Activated naive CD4-positive, alpha-beta T cell treated with anti-CD3 and anti-CD28 coated beads, Interleukin-2, amount 50 U/mL, for 24 hours (primary cell): ENCODE data around the gene TRAPPC4.
"Not testable (repeated sequence)": the region's sequence is repeated elsewhere in the genome, so short reads cannot be mapped to it uniquely, and the experiment has no call there.

Source experiments
- H3K27ac Mint-ChIP-seq: one replicate; pipeline ENCODE4 v1.8.0; 2021; ENCODE audit warnings: mild to moderate bottlenecking, mixed read lengths
- H3K27me3 Mint-ChIP-seq: one replicate; pipeline ENCODE4 v1.8.0; 2021; ENCODE audit warnings: mixed read lengths
- H3K36me3 Mint-ChIP-seq: one replicate; pipeline ENCODE4 v1.8.0; 2021; ENCODE audit warnings: mixed read lengths
- H3K4me1 Mint-ChIP-seq: one replicate; pipeline ENCODE4 v1.8.0; 2021; ENCODE audit warnings: mixed read lengths
- H3K4me3 Mint-ChIP-seq: one replicate; pipeline ENCODE4 v1.8.0; 2021; ENCODE audit warnings: mild to moderate bottlenecking, mixed read lengths
- H3K9me3 Mint-ChIP-seq: one replicate; pipeline ENCODE4 v1.8.0; 2021; ENCODE audit warnings: mixed read lengths

TRAPPC4 gene

DNA sequence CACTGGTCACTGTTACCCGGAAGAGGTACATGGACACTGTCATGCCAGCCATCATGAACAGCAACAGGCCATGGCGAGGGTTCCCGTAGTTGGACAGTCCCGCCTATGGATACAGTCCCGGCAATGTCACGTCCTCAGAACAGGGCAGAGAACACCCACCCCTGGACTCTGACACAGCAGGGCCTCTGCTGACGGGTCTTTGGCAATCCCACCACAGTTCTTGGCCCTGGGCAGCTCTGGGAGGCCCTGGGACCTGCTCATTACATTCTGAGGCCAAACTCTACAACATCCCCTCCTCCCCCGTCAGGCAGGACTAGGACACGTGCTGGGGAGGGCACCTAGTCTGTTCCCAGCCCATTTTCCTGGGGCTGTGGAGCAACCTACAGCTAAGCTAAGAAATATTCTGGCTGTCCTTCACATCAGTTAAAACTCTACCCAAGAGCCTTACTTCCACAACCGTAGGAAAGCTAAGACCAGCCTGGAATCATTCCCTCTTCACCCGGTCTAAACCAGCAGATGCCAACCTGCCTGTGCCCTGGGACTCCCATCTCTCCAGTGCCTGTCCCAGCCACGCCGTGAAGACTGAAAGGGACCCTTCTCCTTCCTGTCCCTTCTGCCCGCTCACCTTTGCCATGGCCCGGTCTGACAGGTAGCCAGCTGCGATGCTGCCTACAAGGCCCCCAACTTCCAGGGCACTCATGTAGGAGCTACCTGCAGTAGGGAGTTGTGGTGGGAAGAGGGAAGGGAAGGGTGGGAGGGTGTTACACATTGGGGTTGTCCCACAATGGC lies 7.6 kb downstream of the TRAPPC4 start:
- Mint-ChIP-seq H3K4me3 (no peak overlapping the region), H3K9me3 (no peaks in the 10 kb centered on the region), H3K27ac (no peak overlapping the region), H3K4me1 (peaks cover 56% of the 10 kb centered on the region), H3K27me3 (no peaks in the 10 kb centered on the region), H3K36me3 (peaks cover 6% of the 10 kb centered on the region)

- H3K4me3 Mint-ChIP-seq, result no peak overlapping the region
- H3K4me1 Mint-ChIP-seq, result peaks cover 53% of the 10 kb centered on the region
- H3K27me3 Mint-ChIP-seq, result no peaks in the 10 kb centered on the region
- H3K9me3 Mint-ChIP-seq, result no peaks in the 10 kb centered on the region
- peak overlapping the region; percentile 53 for H3K27ac Mint-ChIP-seq
- H3K36me3 Mint-ChIP-seq, result peaks cover 4% of the 10 kb centered on the region
Measured at GRCh38 chr11:119026970-119027369, 8.4 kb downstream of the TRAPPC4 start.

GRCh38 chr11:119027561-119028345 lies 9.2 kb downstream of the TRAPPC4 start:
- Mint-ChIP-seq H3K4me1 (peaks cover 48% of the 10 kb centered on the region), H3K9me3 (no peaks in the 10 kb centered on the region), H3K4me3 (no peak overlapping the region), H3K36me3 (peaks cover 2% of the 10 kb centered on the region), H3K27me3 (no peaks in the 10 kb centered on the region), H3K27ac (no peak overlapping the region)

GRCh38 chr11:119028346-119029068 lies 9.9 kb downstream of the TRAPPC4 start:
- H3K4me1 Mint-ChIP-seq, result peaks cover 44% of the 10 kb centered on the region

DNA sequence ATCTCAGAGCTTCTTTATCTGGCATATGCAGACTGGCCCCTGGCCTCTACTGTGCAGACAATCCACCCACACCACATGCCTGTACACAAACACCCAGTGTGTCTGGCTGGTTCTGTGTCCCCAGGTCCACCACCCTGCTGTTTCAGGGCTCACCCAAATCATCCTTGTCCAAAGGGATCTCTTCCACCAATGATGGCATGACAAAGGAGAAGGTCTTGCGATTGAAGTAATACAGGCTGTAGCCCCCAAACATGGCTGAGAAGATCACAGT lies 10.4 kb downstream of the TRAPPC4 start:
- Mint-ChIP-seq H3K27ac (no peak overlapping the region), H3K4me1 (peaks cover 39% of the 10 kb centered on the region), H3K4me3 (no peak overlapping the region), H3K9me3 (no peaks in the 10 kb centered on the region), H3K36me3 (no peaks in the 10 kb centered on the region), H3K27me3 (no peaks in the 10 kb centered on the region)

More at GRCh38 chr11:119028346-119029068, 9.9 kb downstream of the TRAPPC4 start:
- H3K36me3 Mint-ChIP-seq, result peaks cover under 1% of the 10 kb centered on the region
- no peak overlapping the region for H3K4me3 Mint-ChIP-seq
- H3K27me3 Mint-ChIP-seq, result no peaks in the 10 kb centered on the region
- no peaks in the 10 kb centered on the region for H3K9me3 Mint-ChIP-seq
- H3K27ac Mint-ChIP-seq, result no peak overlapping the region

- Mint-ChIP-seq H3K4me3 (peak overlapping the region; percentile 86), H3K9me3 (no peaks in the 10 kb centered on the region), H3K4me1 (peaks cover 34% of the 10 kb centered on the region), H3K27me3 (no peaks in the 10 kb centered on the region), H3K36me3 (no peaks in the 10 kb centered on the region), H3K27ac (peak overlapping the region; percentile 92)
Measured at GRCh38 chr11:119029340-119030028, 10.9 kb downstream of the TRAPPC4 start.

- no peaks in the 10 kb centered on the region for H3K36me3 Mint-ChIP-seq
- no peaks in the 10 kb centered on the region for H3K9me3 Mint-ChIP-seq
- no peaks in the 10 kb centered on the region for H3K27me3 Mint-ChIP-seq
- H3K4me1 Mint-ChIP-seq, result peaks cover 29% of the 10 kb centered on the region
- H3K4me3 Mint-ChIP-seq, result peak overlapping the region; percentile 86
- peak overlapping the region; percentile 92 for H3K27ac Mint-ChIP-seq
Measured at GRCh38 chr11:119030029-119030328, 11.4 kb downstream of the TRAPPC4 start.

GRCh38 chr11:119030329-119031047 lies 11.9 kb downstream of the TRAPPC4 start, which contains the start of gene SLC37A4:
TSS of gene SLC37A4 (minus strand) at chr11:119030877.
- Mint-ChIP-seq H3K36me3 (no peaks in the 10 kb centered on the region), H3K27me3 (no peaks in the 10 kb centered on the region), H3K27ac (peak within 1 kb of the TSS; percentile 92), H3K9me3 (no peaks in the 10 kb centered on the region), H3K4me3 (peak within 1 kb of the TSS; percentile 86), H3K4me1 (peaks cover 24% of the 10 kb centered on the region)

DNA sequence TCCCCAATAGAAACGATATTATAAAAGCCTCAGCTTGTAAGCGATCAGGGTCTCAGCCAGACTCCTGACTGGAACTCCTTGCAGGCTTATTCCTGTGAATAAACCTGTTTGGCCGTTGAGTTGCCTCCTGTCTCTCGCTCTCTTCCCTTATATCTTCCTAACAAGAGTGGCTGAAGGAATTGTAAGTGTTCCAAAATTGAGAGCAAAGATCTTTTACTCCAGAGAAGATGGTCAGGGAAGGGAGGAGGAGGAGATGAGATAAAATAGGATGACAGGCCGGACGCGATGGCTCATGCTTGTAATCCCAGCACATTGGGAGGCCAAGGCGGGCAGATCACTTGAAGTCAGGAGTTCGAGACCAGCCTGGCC lies 13.3 kb downstream of the TRAPPC4 start:
- H3K9me3 Mint-ChIP-seq, result no peaks in the 10 kb centered on the region
- H3K36me3 Mint-ChIP-seq, result no peaks in the 10 kb centered on the region
- H3K4me1 Mint-ChIP-seq, result peaks cover 23% of the 10 kb centered on the region
- no peaks in the 10 kb centered on the region for H3K27me3 Mint-ChIP-seq
- peak overlapping the region; percentile 36 for H3K4me3 Mint-ChIP-seq
- no peak overlapping the region for H3K27ac Mint-ChIP-seq

- not testable (repeated sequence) for H3K9me3 Mint-ChIP-seq, H3K4me3 Mint-ChIP-seq, H3K36me3 Mint-ChIP-seq, H3K27me3 Mint-ChIP-seq, H3K27ac Mint-ChIP-seq
- H3K4me1 Mint-ChIP-seq, result peaks cover 20% of the 10 kb centered on the region
Measured at GRCh38 chr11:119033421-119033820, 14.9 kb downstream of the TRAPPC4 start.

GRCh38 chr11:119034813-119035212 lies 16.2 kb downstream of the TRAPPC4 start:
- no peaks in the 10 kb centered on the region for H3K36me3 Mint-ChIP-seq
- H3K27me3 Mint-ChIP-seq, result no peaks in the 10 kb centered on the region
- no peaks in the 10 kb centered on the region for H3K9me3 Mint-ChIP-seq
- H3K27ac Mint-ChIP-seq, result no peak overlapping the region
- no peak overlapping the region for H3K4me3 Mint-ChIP-seq
- peaks cover 8% of the 10 kb centered on the region for H3K4me1 Mint-ChIP-seq

DNA sequence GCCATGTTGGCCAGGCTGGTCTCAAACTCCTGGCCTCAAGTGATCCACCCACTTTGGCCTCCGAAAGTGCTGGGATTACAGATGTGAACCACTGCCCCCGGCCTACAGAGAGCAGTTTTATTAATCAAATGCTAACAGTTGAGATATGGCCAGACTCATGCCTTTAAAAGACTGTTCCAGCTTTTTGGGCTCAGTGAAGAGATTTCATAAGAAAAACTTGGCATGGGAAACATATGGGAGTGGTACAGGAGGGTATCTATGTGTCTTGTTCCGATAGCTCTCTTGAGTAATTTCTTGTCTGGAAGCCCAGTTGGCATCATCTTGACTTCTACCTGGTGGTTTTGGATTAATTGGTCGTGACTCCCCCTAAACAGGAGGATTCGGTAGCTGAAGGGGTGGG lies 20.3 kb downstream of the TRAPPC4 start:
- H3K36me3 Mint-ChIP-seq, result no peaks in the 10 kb centered on the region
- H3K4me1 Mint-ChIP-seq, result peaks cover 5% of the 10 kb centered on the region
- H3K4me3 Mint-ChIP-seq, result no peak overlapping the region
- no peaks in the 10 kb centered on the region for H3K27me3 Mint-ChIP-seq
- no peak overlapping the region for H3K27ac Mint-ChIP-seq
- H3K9me3 Mint-ChIP-seq, result no peaks in the 10 kb centered on the region

GRCh38 chr11:119039471-119039870 lies 20.9 kb downstream of the TRAPPC4 start:
- not testable (repeated sequence) for H3K27me3 Mint-ChIP-seq, H3K4me1 Mint-ChIP-seq, H3K36me3 Mint-ChIP-seq, H3K27ac Mint-ChIP-seq, H3K4me3 Mint-ChIP-seq, H3K9me3 Mint-ChIP-seq

- Mint-ChIP-seq H3K4me3 (no peak overlapping the region), H3K9me3 (no peaks in the 10 kb centered on the region), H3K36me3 (peaks cover 2% of the 10 kb centered on the region), H3K27me3 (no peaks in the 10 kb centered on the region), H3K4me1 (peaks cover 5% of the 10 kb centered on the region), H3K27ac (no peak overlapping the region)
Measured at GRCh38 chr11:119041821-119042514, 23.4 kb downstream of the TRAPPC4 start.

DNA sequence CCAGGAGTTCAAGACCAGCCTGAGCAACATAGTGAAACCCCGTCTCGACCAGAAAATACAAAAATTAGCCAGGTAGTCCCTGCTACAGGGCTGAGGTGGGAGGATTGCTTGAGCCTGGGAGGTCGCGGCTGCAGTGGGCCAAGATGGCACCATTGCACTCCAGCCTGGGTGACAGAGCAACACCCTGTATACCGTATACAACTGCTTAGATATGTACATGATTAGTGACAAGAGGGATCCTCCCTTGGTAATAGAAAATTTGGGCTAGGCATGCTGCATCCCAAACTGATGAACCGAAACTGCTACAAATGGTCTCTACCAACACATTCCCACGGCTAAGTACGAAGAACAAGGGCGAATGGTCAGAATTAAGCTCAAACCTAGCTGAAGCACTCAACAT lies 24.4 kb downstream of the TRAPPC4 start:
- Mint-ChIP-seq H3K4me3 (no peak overlapping the region), H3K27me3 (no peaks in the 10 kb centered on the region), H3K4me1 (peaks cover 5% of the 10 kb centered on the region), H3K36me3 (peaks cover 7% of the 10 kb centered on the region), H3K27ac (no peak overlapping the region), H3K9me3 (no peaks in the 10 kb centered on the region)
